ENCODE data around the gene GHRHR.

GHRHR gene

GRCh38 chr7:30928254-30928872 is 35.4 kb upstream of the GHRHR start:
- DNase-seq (ENCODE audit: low read depth) = no peak

GRCh38 chr7:30929686-30930085 is 34.1 kb upstream of the GHRHR start:
- no peak for DNase-seq (ENCODE audit: low read depth)

- no peak for DNase-seq (ENCODE audit: low read depth)
These were observed 33.1 kb upstream of the GHRHR start for GRCh38 chr7:30930621-30931020.

- DNase-seq (ENCODE audit: low read depth) = no peak
These were observed 32.4 kb upstream of the GHRHR start for GRCh38 chr7:30931161-30931928.

- DNase-seq (ENCODE audit: low read depth) = no peak
These were observed 31.7 kb upstream of the GHRHR start for GRCh38 chr7:30931929-30932540.

GRCh38 chr7:30932562-30932961 is 31.2 kb upstream of the GHRHR start:
- no peak for DNase-seq (ENCODE audit: low read depth)

- no peak for DNase-seq (ENCODE audit: low read depth)
These were observed 30.4 kb upstream of the GHRHR start for GRCh38 chr7:30933124-30933974.

- DNase-seq (ENCODE audit: low read depth) = no peak
These were observed 29.5 kb upstream of the GHRHR start for GRCh38 chr7:30934225-30934624.

GRCh38 chr7:30934732-30935568 is 28.8 kb upstream of the GHRHR start:
- no peak for DNase-seq (ENCODE audit: low read depth)

GRCh38 chr7:30935569-30935877 is 28.2 kb upstream of the GHRHR start:
- no peak for DNase-seq (ENCODE audit: low read depth)

- DNase-seq (ENCODE audit: low read depth) = no peak
These were observed 27.0 kb upstream of the GHRHR start for GRCh38 chr7:30936650-30937245.

- no peak for DNase-seq (ENCODE audit: low read depth)
These were observed 26.3 kb upstream of the GHRHR start for GRCh38 chr7:30937416-30937815.

- peak; percentile 17 for DNase-seq (ENCODE audit: low read depth)
These were observed 25.1 kb upstream of the GHRHR start for GRCh38 chr7:30938435-30939316.

- DNase-seq (ENCODE audit: low read depth) = no peak
These were observed 22.0 kb upstream of the GHRHR start for GRCh38 chr7:30941582-30942323.

- DNase-seq (ENCODE audit: low read depth) = no peak
These were observed 13.6 kb upstream of the GHRHR start for GRCh38 chr7:30950197-30950596.

GRCh38 chr7:30954914-30955313 is 8.8 kb upstream of the GHRHR start:
- DNase-seq (ENCODE audit: low read depth) = no peak

GRCh38 chr7:30956704-30957103 is 7.0 kb upstream of the GHRHR start:
- no peak for DNase-seq (ENCODE audit: low read depth)

- DNase-seq (ENCODE audit: low read depth) = no peak
These were observed 1.6 kb downstream of the GHRHR start for GRCh38 chr7:30965372-30965771.

- DNase-seq (ENCODE audit: low read depth) = no peak
These were observed 2.1 kb downstream of the GHRHR start for GRCh38 chr7:30965883-30966282.

GRCh38 chr7:30968294-30968693 is 4.5 kb downstream of the GHRHR start:
- no peak for DNase-seq (ENCODE audit: low read depth)
